Neutrophil (primary cell): ENCODE data around the gene GNG7.

Experiments used
- H3K27ac ChIP-seq: fragments of 200-600 bp; sonication (generic); 2 replicates; pipeline ENCODE4 v1.5.1; 2016; ENCODE audit warnings: mild to moderate bottlenecking, moderate library complexity
- H3K27me3 ChIP-seq: fragments of 200-600 bp; sonication (generic); 2 replicates; pipeline ENCODE4 v1.6.0; 2016; ENCODE audit warnings: mild to moderate bottlenecking
- H3K36me3 ChIP-seq: fragments of 200-600 bp; sonication (generic); 2 replicates; pipeline ENCODE4 v1.5.1; 2017
- H3K4me1 ChIP-seq, 2 experiments: fragments of 200-600 bp in 1 of 2; sonication (generic) in 1 of 2; 1 replicate in 1 of 2; 2 replicates in 1 of 2; pipeline versions ENCODE4 v1.5.1 to v1.6.1; 2013 to 2016; ENCODE audit warnings: low read depth in 1 of 2, low read length in 1 of 2, mild to moderate bottlenecking in 1 of 2, moderate library complexity in 1 of 2; ENCODE audit not compliant: control insufficient read depth in 1 of 2, insufficient read depth in 1 of 2
- H3K4me3 ChIP-seq, 2 experiments: fragments of 200-600 bp in 1 of 2; sonication (generic) in 1 of 2; 1 replicate in 1 of 2; 2 replicates in 1 of 2; pipeline ENCODE4 v1.5.1; 2013 to 2016; ENCODE audit warnings: low read depth in 1 of 2, low read length in 1 of 2, mild to moderate bottlenecking in 1 of 2, moderate library complexity in 1 of 2
- H3K9me3 ChIP-seq: fragments of 200-600 bp; sonication (generic); 2 replicates; pipeline ENCODE4 v1.5.1; 2016
- CTCF ChIP-seq: fragments of 200-600 bp; sonication (generic); IDR thresholded peaks from 2 replicates; pipeline ENCODE4 v1.5.1; 2016; ENCODE audit warnings: antibody characterized with exemption

The GNG7 gene

DNA sequence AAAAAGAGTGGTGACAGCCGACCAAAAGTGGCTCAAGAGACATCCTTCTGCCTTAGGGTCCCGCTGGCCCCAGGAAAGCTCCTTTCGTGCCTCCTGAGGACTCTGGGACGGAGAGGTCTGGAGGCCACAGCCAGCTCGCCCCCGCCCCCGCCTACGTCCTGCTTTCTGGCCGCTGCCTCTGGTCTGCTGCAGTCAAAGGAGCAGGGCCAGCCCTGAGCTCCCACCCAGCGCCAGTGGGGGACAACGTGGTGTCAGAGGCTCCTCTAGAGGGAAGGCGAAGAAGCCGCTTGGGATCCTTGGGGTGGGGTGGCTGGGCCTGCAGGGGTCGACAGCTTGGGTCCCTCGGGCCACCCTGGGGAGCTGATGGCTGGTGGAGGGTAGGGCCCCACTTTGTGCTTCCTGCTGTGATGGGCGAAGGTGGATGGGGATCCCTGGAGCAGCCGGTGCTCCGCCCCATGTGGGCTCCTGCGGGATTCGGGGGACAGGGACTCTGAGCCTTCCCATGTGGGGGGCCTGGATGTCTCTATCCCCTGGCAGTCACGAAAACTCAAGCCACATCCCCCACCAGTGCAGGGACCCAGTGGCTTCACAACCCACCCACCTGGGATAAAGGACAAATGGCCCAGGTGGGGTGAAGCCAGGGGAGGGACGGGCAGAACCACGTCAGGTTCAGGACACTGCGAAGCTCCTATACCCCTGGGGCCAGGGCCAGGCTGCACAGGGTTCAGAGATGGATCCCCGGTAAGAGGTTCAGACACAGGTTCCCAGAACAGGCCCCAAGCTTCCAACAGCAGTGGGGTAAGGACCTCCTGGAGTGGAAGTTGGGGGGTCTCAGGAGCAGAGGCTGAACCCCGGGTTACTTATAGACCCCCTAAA lies 27.7 kb upstream of the GNG7 start:
- Histone ChIP-seq H3K27me3 (peaks cover 39% of the 10 kb centered on the region), H3K4me3 (no peak overlapping the region), H3K36me3 (peaks cover 47% of the 10 kb centered on the region), H3K27ac (no peak overlapping the region), H3K9me3 (no peaks in the 10 kb centered on the region), H3K4me1 (no peaks in the 10 kb centered on the region)
- no peak for TF ChIP-seq CTCF

DNA sequence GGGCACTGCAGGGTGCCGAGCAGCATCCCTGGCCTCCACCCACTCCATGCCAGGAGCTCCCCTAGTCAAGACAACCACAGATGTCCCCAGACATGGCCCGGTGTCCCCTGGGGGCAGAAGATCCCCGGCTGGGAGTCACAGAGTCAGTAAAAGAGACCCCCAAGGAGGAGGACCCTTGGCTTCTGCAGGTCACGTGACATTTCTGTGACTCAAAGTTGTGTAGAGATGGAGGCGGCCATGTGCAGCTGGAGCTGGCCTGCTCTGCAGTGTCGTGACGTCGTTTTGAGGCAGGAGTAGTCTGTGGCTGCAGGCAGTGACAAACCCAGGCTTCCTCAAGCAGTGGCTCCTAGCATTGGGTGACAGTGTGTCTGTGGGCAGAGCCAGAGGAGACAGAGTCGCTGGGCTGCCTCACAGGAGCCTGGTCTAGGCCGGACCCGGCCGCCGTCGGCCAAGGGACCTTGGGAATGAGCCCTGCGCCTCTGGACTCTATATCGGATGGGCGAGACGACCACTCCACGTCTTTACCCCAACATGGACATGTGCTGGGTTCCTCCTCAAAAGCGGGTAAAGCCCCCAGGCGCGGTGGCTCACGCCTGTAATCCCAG lies 26.4 kb upstream of the GNG7 start:
- TF ChIP-seq CTCF = no peak

DNA sequence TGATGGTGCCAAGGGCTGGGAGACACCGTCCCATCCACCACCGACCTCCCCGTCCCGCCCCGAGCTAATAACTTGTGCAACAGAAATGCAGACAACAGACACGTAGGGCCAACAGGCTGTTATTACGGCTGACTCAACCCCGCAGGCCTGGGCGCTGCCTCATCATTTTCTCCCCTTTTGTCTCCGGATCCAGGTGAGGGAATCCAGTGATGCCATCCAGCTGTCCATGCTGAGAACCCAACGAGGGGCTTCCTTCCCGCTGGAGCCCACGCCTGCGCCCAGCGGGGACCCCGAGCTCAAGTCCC lies 25.1 kb upstream of the GNG7 start:
- no peaks in the 10 kb centered on the region for H3K9me3 ChIP-seq
- TF ChIP-seq CTCF = no peak
- peaks cover 62% of the 10 kb centered on the region for H3K27me3 ChIP-seq
- H3K4me3 ChIP-seq = no peak overlapping the region
- peaks cover 21% of the 10 kb centered on the region for H3K36me3 ChIP-seq
- H3K4me1 ChIP-seq = no peaks in the 10 kb centered on the region
- no peak overlapping the region for H3K27ac ChIP-seq

More for the DNA sequence above, 26.4 kb upstream of the GNG7 start:
- Histone ChIP-seq H3K4me1 (no peaks in the 10 kb centered on the region), H3K9me3 (no peaks in the 10 kb centered on the region), H3K4me3 (no peak overlapping the region), H3K27ac (no peak overlapping the region), H3K36me3 (peaks cover 34% of the 10 kb centered on the region), H3K27me3 (peaks cover 49% of the 10 kb centered on the region)

DNA sequence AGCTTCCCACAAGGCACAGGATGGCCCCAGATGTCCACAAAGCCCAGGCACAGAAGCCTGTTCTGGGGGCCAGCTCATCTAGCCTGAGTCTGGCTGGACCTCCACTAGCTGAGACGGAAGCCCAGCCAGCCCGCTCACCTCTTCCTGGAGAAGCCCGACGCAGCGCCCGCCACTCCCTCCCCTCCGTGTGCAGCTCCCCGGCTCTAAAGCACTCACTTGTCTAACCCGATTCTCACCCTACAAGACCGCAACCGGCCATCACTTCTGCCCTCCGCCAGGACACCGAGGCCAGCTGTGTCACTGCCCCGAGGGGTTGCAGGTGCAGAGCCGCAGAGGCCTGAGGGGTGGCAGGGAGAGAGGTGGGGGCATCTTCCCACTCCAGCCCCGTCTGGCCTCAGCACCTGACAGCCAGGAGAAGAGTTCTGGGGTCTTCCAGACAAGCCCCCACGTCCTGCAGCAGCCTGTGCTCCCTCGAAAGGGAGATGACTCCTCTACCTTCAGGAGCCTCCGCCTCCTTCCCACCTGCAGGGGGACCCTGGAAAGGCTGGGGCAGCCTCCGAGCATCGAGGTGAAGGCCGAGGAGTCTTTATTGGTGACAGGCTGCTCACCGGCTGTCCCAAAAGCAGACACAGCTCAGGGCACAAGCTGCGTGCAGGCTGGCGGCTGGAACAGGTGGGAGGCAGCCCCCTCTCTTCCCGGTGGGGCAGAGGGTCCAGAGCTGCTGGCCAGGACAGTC lies 24.6 kb upstream of the GNG7 start:
- Histone ChIP-seq H3K36me3 (peaks cover 16% of the 10 kb centered on the region), H3K4me1 (no peaks in the 10 kb centered on the region), H3K9me3 (no peaks in the 10 kb centered on the region), H3K27ac (no peak overlapping the region), H3K4me3 (no peak overlapping the region), H3K27me3 (peaks cover 67% of the 10 kb centered on the region)
- TF ChIP-seq CTCF = no peak

- Histone ChIP-seq H3K36me3 (peaks cover 8% of the 10 kb centered on the region), H3K9me3 (no peaks in the 10 kb centered on the region), H3K4me3 (no peak overlapping the region), H3K27ac (no peak overlapping the region), H3K27me3 (peaks cover 74% of the 10 kb centered on the region), H3K4me1 (peaks cover 0 to 4% of the 10 kb centered on the region in 2 experiments)
- no peak for TF ChIP-seq CTCF
These were observed 23.8 kb upstream of the GNG7 start for GRCh38 chr19:2726160-2726855.
